GM19328 (cell line): ENCODE results near the gene ANKRD11.
"Not testable (repeated sequence)": the region's sequence is repeated elsewhere in the genome, so short reads cannot be mapped to it uniquely, and the experiment has no call there.

Source experiments
- ATAC-seq: cut with Tn5 transposase; IDR thresholded peaks from one replicate; pipeline ENCODE4 v1.9.1; 2021; ENCODE audit warnings: mild to moderate bottlenecking, moderate library complexity; ENCODE audit not compliant: unreplicated experiment

ANKRD11 gene

GRCh38 chr16:89275284-89275584 is 215.1 kb downstream of the ANKRD11 start:
- ATAC-seq, result no peak

DNA sequence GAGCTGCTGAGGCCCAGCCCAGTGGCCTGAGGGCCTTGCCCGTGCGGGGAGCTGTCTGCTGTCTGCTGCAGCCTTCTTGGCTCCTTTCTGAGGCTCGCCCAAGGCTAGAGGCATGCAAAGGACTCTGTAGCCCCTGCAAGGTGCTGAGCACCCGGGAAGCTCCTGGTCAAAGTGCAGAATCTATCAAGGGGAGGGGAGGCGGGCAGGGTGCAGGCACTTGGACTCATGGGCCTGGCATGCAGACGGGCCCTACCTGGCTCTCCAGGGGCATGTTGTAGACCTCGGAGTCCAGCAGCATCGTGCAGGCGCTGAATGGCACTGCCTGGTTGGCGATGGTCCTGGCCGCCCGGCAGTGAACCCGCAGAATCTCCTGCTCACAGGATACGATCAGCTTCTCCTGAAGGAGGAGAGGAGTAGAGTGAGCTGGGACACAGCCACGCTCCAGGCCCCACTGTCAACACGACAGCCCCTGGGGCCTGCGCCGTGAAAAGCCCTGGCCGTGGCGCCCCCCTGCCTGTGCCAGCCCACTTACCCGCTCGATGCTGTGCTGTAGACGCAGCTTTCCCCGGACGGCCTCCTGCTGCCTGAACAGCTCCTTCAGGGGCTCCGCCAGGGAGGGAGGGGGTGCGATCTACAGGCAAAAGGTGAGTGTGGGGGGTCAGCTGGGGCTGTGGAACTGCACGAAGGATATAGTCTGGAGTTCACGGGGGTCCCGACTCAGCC is 215.6 kb downstream of the ANKRD11 start:
- ATAC-seq, result no peak

DNA sequence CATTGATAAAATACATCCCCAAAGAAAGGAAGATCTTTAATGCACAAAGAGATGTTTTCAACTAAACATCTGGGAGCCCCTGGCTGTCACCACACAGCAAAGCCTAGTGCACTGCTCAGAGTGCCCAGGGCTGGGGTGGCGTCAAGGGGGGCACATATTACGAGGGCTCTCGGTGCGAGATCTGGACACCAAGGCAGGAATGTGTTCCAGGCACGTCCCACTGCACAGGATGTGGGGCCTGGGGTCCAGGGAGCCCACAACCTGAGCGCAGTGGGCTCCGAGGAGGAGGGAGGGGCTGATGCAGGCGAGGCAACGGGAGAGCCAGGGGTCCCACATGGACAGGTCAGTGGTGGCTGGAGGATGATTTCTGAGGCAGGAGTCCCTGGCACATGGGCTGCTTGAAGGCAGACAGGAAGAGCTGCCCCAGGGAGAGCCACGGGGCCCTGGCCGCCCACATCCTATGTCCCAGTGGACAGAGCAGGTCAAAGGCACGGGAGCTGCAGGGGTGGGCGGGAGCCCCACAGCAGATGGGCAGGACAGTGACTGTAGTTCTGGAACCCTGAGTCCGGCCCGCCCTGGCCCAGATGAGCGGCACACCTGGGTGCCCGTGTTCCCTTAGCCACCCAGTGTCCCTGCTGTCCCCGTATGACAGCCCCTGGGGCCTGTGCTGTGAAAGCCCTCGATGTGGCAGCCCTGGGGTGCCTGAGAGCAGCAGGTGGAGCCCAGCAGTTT is 216.5 kb downstream of the ANKRD11 start:
- ATAC-seq, result no peak

GRCh38 chr16:89272631-89273030 is 217.7 kb downstream of the ANKRD11 start:
- ATAC-seq, result no peak

DNA sequence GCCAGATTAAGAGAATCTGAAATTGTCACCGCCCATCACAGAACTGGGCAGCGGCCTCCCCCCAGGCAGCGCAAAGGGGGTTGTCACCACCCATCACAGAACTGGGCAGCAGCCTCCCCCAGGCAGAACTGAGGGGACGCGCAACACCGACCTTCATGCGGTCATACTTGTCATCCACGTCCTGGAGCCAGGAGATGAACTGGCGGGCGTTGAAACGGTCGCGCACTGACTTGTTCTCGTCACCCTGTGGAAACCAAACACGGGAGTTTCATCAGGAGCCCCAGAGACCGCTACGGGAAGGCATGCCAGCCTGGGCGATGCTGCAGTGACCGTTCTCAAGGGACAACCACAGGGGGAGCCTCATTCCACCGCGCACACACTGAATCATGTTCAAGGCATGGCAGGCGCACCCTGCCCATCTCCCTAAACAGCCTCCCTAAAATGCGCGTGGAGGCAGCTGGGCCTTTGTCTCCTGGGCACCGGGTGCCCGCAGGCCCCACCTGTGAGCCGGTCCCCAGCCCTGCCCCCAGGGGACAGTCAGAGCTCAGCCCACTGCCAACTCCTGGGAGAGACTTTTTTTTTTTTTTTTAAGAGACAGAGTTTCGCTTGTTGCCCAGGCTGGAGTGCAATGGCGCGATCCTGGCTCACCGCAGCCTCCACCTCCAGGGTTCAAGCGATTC is 219.6 kb downstream of the ANKRD11 start:
- ATAC-seq, result no peak

- no peak for ATAC-seq
Measured at GRCh38 chr16:89269805-89270665, 220.3 kb downstream of the ANKRD11 start.

GRCh38 chr16:89268987-89269735 is 221.2 kb downstream of the ANKRD11 start:
- ATAC-seq, result no peak

- no peak for ATAC-seq
Measured at GRCh38 chr16:89268585-89268984, 221.8 kb downstream of the ANKRD11 start.

DNA sequence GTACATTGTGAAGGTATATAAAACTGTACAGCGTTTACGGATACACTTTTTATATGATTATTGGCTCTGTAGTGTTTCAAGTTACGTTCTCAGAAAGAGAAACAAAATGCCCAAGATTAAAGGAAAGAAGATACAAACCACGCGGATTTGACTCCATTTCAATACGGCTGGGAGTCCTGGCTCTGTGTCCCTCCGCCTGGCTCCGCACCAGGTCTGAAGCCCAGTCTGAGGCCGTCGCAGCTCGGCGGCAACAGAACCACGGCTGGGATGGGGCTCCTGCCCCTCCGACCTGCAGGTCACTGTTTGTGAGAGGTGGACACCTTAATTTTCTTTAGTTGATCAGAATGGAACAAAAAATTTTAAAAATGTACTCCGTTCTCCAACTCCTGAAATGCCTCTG is 222.6 kb downstream of the ANKRD11 start:
- not testable (repeated sequence) for ATAC-seq

DNA sequence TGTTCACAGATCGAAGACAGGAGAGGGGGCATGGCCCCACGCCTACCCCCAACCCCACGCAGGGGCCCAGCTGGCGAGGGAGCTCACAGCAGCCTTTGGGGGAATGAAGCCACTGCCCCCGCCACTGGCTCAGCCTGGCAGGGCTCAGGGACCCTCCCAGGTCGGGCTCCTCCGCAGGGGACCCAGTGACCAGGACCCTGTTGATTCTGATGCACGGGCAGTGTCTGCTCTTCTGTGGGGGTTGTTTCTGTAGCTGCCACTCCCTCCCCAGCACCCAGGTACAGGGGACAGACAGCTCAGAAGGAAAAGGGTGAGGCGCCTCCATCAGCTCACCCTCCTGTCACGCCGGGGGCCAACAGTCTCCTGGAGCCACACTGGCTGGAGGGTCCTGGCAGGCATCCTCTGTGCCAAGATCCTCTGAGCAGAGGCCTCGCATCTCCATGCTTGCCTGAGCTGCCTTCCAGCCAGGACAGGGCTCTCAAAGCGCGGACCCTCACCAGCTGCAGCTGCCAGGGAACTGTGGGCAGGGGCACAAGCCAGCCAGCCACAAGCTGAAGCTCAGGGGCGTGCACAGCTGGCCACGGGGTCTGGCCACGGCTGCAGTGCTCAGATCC is 223.7 kb downstream of the ANKRD11 start:
- no peak for ATAC-seq

DNA sequence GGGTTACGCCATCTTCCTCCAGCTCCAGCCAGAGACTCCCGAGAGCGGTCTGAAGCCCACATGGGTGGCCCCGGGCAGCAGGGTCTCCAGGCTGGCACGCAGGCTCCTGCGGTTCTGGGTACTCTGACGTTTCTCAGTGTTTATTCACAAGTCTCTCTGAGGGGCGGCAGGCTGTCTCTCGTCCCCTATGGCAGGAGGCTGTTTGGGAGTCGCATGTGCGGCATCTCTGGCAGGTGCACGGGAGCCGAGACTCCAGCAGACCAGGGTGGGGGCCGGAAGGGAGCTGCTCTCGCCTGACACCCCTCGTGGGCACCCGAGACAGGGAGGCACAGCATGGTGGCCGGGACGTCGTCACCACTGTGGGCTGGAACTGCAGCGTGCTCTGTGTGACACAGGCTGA is 224.7 kb downstream of the ANKRD11 start:
- ATAC-seq, result no peak

DNA sequence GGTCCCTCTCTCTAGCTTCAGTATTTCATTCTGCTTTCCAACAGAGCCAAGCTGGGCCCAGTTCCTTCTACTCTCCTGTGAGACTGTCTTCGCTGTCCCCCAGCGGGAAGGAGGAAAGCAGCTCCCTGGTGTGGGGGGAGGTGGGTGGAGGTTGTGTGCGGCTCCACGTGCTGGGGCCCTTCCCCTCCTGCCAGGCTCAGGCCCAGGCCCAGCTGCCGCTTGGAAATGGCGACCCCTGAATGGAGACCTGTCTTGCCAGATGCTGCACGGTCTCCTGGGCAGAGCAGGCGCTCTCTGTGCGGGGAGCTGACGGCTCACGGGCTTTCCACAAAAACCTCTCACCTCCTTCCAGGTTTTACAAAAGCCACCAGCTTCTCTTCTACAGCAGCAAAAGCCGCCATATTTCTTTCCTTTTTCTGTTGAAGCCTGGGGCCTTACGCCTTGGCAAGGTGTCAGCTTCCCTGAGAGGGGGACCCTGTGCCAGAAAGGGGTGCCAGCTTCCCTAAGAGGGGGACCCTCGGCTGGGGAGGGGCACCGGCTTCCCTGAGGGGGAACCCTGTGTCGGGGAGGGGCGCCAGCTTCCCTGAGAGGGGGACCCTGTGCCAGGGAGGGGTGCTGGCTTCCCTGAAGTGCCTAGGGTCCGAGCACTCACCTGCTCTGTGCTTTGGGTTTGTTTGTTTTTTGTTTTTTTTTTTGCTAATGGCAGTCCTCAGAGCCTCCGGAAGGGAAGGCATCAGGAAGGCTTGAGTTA is 225.4 kb downstream of the ANKRD11 start:
- ATAC-seq, result no peak

GRCh38 chr16:89261691-89262563 is 228.4 kb downstream of the ANKRD11 start:
- ATAC-seq, result no peak

DNA sequence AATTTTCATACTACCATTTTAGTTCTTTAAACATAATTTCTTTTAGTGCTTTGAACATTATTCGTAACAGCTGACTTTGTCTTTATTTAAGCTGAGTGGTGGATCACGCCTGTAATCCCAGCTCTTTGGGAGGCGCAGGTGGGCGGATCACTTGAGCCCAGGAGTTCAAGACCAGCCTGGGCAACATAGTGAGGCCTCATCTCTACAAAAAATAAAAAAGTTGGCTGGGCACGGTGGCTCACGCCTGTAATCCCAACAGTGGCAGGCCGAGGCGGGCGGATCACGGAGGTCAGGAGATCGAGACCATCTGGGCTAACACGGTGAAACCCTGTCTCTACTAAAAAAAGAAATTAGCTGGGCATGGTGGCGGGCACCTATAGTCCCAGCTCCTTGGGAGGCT is 230.5 kb downstream of the ANKRD11 start:
- not testable (repeated sequence) for ATAC-seq

GRCh38 chr16:89257757-89258465 is 232.4 kb downstream of the ANKRD11 start:
- no peak for ATAC-seq

- no peak for ATAC-seq
Measured at GRCh38 chr16:89257281-89257731, 233.1 kb downstream of the ANKRD11 start.

DNA sequence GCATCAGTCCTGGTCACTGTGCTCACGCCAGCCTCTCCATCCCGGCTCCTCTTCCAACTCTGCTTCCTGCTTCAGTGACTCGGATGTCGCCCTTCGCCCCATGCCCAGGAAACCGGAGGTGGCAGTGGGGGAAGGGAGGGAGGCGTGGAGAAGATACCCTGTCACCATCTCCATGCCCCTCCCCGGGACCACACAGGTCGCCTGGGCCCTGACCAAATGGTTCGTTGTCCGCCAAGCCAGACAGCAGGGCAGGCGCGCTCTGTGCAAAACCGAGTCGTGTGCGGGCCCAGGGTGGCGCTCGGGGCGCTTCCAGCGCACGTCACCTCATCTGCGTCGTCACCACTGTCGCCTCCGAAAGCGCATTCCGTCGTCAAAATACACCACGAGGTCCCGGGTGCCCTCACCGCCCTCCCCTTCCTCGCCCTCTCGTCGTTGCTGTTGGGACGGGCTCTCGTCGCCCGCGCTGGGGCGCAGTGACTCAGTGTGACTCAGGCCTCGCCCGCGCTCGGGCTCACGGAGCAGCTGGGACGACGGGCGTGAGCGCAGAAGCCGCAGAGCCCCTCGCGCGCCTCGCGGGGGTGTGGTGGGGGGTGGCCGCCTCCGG is 233.6 kb downstream of the ANKRD11 start:
- ATAC-seq, result no peak
